OCI-LY3 (cell line): ENCODE measurements around the gene CADPS2.

Experiments used
- EZH2phosphoT487 ChIP-seq: fragments of 200-600 bp; shearing (Covaris generic); IDR thresholded peaks from 2 replicates; pipeline ENCODE4 v1.6.1; 2018; ENCODE audit warnings: antibody characterized with exemption, mixed run types, low read depth
- TF ChIP-seq, protein P1 (sequence below): fragments of 200-600, 300-600 bp; sonication (generic); IDR thresholded peaks from 2 replicates; pipeline ENCODE4 v1.5.1; 2014; ENCODE audit warnings: antibody characterized with exemption, low read length, low read depth

DNA sequence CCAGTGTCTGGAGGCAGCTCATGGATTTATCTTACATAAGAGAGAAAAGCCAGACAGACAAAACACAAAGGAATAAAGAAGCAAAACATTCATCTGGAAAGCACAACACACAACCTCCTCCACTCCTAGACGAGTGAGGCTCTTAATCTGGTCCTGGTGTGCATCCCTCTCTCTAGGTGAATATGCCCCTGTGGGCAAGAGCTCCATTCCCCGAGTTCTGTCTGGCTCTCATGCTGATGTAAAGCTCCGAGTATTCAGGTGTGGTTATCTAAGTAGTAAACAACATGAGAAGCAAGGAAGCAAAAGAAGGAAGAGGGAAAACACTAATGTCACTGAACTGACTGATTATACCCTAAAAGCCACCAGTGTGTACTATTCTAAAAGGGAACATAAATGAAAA is 533.8 kb downstream of the CADPS2 start:
- TF ChIP-seq, protein P1, sequence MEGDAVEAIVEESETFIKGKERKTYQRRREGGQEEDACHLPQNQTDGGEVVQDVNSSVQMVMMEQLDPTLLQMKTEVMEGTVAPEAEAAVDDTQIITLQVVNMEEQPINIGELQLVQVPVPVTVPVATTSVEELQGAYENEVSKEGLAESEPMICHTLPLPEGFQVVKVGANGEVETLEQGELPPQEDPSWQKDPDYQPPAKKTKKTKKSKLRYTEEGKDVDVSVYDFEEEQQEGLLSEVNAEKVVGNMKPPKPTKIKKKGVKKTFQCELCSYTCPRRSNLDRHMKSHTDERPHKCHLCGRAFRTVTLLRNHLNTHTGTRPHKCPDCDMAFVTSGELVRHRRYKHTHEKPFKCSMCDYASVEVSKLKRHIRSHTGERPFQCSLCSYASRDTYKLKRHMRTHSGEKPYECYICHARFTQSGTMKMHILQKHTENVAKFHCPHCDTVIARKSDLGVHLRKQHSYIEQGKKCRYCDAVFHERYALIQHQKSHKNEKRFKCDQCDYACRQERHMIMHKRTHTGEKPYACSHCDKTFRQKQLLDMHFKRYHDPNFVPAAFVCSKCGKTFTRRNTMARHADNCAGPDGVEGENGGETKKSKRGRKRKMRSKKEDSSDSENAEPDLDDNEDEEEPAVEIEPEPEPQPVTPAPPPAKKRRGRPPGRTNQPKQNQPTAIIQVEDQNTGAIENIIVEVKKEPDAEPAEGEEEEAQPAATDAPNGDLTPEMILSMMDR: no peak
- TF ChIP-seq EZH2phosphoT487: no peak
